Right ventricle myocardium superior (tissue), 1 donor: ENCODE results near the gene BORCS8. TPM values are rescaled to one million over a fixed set of nuclear protein-coding genes. Genes with fewer than 3 reads are reported as not detected.
"Not testable (repeated sequence)": the region's sequence is repeated elsewhere in the genome, so short reads cannot be mapped to it uniquely, and the experiment has no call there.

Experiments used
- ATAC-seq: fragments of 200-7000 bp; cut with Tn5 transposase; one replicate; pipeline ENCODE4 v1.9.1; 2020; ENCODE audit warnings: mild to moderate bottlenecking; ENCODE audit not compliant: poor library complexity
- DNase-seq: peaks from one replicate; pipeline ENCODE4 v3.0.0-alpha.2; 2020
- intact Hi-C: fragments of 100-400 bp; cut with DNase I; formaldehyde crosslinking; loops from one replicate; pipeline ENCODE4 v1.11.2; 2022
- total RNA-seq: library from RNA; stranded (reverse); fragmentation: NEBNext Ultra II Directional; extraction: Animal tissue kit (Norgen Biotek cat#: 25700); gene quantifications from one replicate; pipeline ENCODE4 v1.2.1, GENCODE V29; 2021
- donor health status: DM: no; HTN: yes; CAD: no; lungs with severe emphysema.

BORCS8 gene
- total RNA-seq, 1 donor from 2014 or later, result 21.0 TPM

DNA sequence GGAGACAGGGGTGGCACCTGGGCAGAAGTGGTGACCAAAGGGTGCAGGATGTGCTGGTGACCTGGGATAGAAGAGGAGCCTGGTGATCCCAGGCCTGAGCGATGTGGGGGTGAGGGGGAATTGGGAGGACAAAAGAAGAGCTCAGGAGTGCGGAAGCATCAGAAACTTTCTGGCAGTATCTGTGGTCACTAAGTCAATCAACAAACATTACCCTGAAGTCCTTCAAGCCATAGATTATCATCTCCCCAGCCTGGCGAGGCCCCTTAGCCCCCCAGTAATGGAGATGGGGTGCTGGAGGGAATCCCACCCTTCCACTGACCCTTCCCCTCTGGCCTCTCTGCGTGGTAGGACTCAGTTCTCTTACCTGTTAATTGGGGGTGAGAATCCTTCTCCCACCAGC lies 32.4 kb downstream of the BORCS8 start:
- DNase-seq (no peak), ATAC-seq (no peak)
- intact Hi-C loops, result no loop called here

DNA sequence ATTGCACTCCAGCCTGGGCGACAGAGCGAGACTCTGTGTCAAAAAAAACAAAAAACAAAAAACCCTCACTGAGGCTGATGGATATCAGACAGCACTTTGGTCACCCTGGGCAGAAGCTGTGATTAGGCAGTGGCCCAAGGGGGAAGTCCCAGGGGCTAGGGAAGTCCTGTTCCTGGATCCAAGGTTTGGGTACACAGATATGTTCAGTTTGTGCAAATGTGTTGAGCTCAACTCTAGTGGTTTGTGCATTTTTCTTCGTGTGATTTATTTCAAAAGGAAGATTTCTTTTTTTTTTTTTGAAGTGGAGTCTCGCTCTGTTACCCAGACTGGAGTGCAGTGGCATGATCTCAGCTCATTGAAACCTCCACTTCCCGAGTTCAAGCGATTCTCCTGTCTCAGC lies 34.1 kb downstream of the BORCS8 start:
- intact Hi-C loops, result no loop called here
- no peak for ATAC-seq
- DNase-seq, result no peak

- no peak for ATAC-seq
- intact Hi-C loops, result no loop called here
- DNase-seq, result no peak
Observed at GRCh38 chr19:19155495-19156219, 36.3 kb downstream of the BORCS8 start.

DNA sequence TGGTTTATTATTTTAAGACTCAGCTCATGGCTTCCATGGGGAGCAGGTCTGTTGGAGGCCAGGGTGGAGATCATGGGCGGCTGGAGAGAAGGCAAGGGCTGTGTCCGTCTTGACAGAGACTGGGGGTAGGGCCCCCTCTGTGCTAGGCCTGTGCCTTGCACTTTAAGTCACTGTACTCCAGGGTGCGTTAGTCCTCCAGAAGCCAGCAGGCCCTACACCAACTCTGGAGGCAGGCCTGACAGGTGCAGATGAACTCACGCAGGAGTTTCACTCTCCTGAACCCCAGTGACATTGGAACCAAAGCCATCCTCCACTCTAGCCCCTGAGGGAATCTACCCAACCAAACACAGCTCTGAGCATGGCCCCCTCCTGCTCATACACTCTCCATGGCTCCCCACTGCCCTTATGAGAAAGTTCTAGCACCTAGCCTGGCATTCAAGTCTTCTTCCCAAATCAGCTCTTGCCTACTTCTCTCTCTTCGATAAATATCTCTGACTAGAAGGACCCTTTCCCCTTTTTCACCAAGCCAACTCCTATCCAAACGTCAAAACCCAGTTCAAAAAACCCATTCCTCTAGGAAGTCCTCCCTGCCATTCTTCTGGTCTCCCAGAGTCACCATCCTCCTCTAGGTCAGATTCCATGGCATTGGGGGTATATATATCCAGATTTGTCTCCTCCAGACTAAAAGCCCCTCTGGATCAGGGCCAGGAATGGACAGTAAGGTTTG lies 37.0 kb downstream of the BORCS8 start:
- DNase-seq (no peak), ATAC-seq (no peak)
- intact Hi-C loops, result no loop called here

DNA sequence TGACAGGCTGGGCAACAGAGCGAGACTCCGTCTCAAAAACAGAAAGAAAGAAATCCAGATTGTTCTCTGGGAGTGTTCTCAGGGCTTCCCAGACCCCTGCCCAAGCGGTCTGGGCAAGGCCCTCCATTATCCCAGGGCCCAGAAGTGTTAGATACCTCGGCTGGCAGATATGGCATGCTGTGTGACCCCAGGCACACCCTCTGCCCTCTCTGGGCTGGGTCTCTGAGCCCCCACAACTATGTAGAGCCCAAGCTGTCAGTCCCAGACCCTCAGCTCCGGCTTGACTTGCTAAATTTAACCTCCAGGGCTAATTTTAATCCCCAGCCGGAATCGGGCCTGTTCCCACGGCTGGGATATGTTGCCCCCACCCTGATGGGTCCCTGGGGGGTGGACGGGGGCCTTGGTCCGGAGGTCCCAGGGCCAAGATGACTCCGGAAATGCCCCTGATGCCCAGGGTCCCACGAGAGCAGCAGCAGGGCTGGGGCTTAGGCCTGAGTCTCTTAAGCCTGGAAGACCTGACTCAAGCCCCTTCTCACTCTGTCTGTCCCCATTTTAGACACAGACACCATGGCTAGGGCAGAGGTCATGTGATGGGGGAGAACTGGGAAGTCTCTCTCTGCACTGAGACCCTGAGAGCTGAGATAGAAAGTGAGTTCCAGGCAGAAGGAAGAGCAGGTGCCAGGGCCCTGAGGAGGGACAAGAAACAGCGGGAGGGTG lies 39.1 kb downstream of the BORCS8 start:
- DNase-seq, result no peak

GRCh38 chr19:19151418-19151817 lies 40.5 kb downstream of the BORCS8 start:
- DNase-seq (no peak), ATAC-seq (no peak)
- intact Hi-C loops, result no loop called here

More for the DNA sequence above, 39.1 kb downstream of the BORCS8 start:
- ATAC-seq, result no peak
- intact Hi-C loops, result no loop called here

DNA sequence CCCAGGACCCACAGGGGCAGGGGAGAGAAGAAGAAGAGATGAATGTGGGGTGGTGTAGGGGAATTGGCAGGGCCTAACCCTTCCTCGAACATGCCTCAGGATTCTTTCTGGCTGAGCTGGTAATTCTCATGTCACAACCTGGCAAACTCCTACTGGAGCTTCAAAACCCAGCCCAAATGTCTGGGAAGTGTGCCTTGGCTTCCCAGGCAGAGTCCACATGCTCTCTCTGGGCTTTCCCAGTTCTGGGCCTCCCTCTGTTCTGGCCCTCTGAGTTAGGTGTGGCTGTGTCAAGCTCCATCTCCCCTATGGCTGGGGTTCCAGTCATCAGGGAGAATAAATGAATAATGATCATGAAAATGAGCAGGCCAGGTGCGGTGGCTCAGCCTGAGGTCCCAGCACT lies 42.5 kb downstream of the BORCS8 start:
- intact Hi-C loops, result no loop called here
- no peak for DNase-seq
- ATAC-seq, result no peak

DNA sequence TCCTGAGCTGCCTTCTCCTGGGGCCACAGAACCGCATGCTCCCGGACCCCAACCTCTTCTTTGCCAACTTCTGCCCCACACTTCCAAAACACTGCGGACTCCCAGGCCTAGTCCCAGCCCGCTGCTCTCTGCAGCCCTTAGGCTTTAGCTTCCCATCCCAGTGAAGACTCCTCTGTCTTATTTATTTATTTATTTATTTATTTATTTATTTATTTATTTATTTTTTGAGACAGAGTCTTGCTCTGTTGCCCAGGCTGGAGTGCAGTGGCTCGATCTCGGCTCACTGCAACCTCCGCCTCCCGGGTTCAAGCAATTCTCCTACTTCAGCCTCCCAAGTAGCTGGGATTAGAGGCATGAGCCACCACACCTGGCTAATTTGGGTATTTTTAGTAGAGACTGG lies 43.4 kb downstream of the BORCS8 start:
- intact Hi-C loops, DNase-seq, ATAC-seq: not testable (repeated sequence)

- intact Hi-C loops, result no loop called here
- ATAC-seq, result no peak
- no peak for DNase-seq
Observed at GRCh38 chr19:19147344-19147743, 44.6 kb downstream of the BORCS8 start.

DNA sequence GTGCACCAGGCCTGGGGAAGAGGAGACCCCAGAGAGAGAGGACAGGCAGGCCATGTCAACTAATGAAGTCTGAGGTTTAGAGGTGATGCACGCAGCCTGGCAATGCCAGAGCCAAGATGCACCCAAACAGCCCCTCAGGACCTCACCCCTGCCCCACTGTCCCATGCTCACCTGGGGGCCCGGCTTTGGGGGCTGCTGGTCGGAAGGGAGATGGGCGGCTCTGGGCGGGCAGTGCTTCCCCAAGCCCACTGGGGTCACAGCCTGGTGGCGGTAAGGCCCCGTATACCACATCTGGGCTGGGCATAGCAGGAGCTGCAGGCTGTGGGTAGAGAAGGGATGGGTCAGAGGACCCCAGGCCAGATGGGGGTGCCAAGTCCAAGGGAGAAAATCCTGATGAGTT lies 45.1 kb downstream of the BORCS8 start:
- no peak for DNase-seq

GRCh38 chr19:19145684-19146608 lies 46.0 kb downstream of the BORCS8 start:
- ATAC-seq (peak; percentile 83), DNase-seq (peak; percentile 88)
- intact Hi-C loops, result no loop called here

More for the DNA sequence above, 45.1 kb downstream of the BORCS8 start:
- no peak for ATAC-seq
- intact Hi-C loops, result no loop called here

- DNase-seq (no peak), ATAC-seq (no peak)
- intact Hi-C loops, result no loop called here
Observed at GRCh38 chr19:19145281-19145680, 46.7 kb downstream of the BORCS8 start.

GRCh38 chr19:19142347-19142746 lies 49.6 kb downstream of the BORCS8 start:
- intact Hi-C loops, result no loop called here
- no peak for ATAC-seq

DNA sequence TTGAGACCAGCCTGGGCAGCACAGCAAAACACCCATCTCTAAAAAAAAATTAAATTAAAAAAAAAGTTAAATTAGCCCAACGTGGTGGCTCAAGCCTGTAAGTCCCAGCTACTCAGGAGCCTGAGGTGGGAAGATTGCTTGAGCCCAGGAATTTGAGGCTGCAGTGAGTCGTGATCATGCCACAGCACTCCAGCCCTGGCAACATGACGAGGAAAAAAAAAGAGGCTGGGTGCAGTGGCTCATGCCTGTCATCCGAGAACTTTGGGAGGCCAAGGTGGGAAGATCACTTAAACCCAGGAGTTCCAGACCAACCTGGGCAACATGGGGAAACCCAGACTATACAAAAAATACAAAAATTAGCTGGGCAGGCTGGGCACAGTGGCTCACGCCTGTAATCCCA lies 51.5 kb downstream of the BORCS8 start:
- intact Hi-C loops, result no loop called here
- DNase-seq (no peak), ATAC-seq (no peak)

More at GRCh38 chr19:19142347-19142746, 49.6 kb downstream of the BORCS8 start:
- no peak for DNase-seq

DNA sequence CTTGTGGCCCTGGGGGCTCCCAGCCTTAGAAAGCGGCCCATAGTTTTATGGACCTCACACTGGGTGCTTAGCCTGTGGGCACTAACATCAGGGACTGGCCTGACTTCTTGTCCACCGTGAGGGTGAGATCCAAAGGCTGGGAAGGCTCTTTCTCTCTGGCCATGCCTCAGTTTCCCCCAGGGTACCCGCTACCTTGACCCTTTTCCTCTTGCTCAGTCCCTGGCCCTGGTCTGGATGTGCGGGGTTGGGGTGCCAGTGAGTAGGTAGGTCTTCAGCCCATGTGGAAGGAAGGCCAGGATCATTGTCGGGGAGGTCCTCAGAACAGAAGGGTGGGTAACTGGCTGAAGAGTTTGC lies 52.1 kb downstream of the BORCS8 start:
- ATAC-seq, result no peak
- intact Hi-C loops, result loop anchor here (5.0 kb wide), 1 partner anchor 88 kb away; no protein-coding TSS in a partner anchor
- no peak for DNase-seq

- intact Hi-C loops, result loop anchor here (5.0 kb wide), 1 partner anchor 86 kb away; no protein-coding TSS in a partner anchor
- DNase-seq (peak; percentile 98), ATAC-seq (peak; percentile 96)
Observed at GRCh38 chr19:19138109-19138981, 53.6 kb downstream of the BORCS8 start, which contains the start of gene TMEM161A. TSS of gene TMEM161A (minus strand) at chr19:19138478. CDS start at chr19:19138428, 50 bp downstream.

- DNase-seq (no peak), ATAC-seq (peak; percentile 11)
- intact Hi-C loops, result loop anchor here (5.0 kb wide), 1 partner anchor 85 kb away; no protein-coding TSS in a partner anchor
Observed at GRCh38 chr19:19137556-19138108, 54.3 kb downstream of the BORCS8 start.
